ENCODE measurements around the gene PGGHG. TPM values are rescaled to one million over a fixed set of nuclear protein-coding genes. Genes with fewer than 3 reads are reported as not detected.

Gene PGGHG
- total RNA-seq (2014; rRNA removed; shearing (Covaris generic)): 18.8 and 20.4 TPM in 2 replicates

DNA sequence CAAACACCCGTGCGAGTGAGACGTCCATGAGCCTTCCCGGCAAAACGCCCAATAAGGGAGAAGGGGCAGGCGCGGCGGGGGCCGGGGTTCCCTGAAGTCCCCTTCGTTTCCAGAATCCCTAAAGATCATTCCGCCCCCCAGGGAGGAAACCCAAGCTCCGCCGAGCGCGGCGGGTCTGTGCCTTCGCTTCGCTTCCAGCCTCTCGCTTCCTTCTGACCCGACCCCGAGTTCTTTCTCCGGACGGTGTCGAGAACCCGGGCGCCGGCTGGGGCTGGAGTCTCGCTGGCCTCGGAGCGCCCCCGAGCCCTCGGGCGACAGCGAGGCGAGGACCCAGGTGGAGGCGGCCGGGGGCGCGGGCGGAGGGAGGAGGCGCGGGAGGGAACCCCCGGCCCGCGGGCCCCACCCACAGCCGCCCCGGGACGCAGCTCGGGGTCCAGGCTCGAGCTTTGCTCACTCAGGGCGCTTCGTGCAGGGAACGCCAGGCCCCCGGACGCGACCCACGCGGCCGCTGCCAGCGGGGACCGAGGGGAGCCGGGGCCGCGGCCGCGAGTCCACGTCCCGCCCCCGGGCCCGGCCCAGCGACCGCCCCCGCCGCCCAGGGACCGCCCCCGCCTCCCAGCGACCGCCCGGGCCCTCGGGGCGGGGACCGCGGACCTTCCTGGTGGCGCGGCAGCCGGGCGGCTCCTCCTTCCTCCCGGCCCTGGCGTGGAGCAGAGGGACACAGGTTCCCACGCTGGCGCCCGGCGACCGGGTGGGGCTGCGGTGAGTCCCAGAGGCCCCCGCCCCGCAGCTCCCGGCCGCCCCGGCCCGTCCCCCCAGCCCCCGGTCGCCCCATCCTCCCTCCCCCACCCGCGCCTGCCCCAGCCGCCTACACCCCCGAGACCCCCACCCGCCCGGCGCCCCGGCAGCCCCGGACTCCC lies at the start of gene PGGHG:
TSS of gene PGGHG (plus strand) at position 649 of the 920 bp plus-strand sequence. CDS start 691 bp downstream, outside the sequence.
- no peak for DNase-seq (ENCODE audit: low spot score)
- in situ Hi-C loops (cut with HindIII; ENCODE audit: low sequenced_read_pairs): no loop called here

DNA sequence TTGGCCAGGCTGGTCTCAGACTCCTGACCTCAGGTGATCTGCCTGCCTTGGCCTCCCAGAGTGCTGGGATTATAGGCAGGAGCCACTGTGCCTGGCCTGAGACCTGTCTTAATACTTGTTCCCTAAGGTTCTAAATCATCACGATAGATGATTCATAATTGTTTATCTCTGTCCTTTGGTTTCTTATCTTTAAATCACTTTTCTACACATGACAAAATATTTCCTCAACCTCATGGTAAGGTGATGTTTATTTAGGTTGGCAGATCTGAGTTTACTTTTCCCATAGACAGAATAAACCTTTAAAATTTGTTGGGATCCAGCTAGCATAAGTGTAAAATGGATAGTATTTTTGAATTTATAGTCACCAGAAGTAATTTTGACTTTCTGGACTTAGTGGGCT lies 48.6 kb upstream of the PGGHG start:
- no peak for DNase-seq (ENCODE audit: low spot score)
- in situ Hi-C loops (cut with HindIII; ENCODE audit: low sequenced_read_pairs): no loop called here

DNA sequence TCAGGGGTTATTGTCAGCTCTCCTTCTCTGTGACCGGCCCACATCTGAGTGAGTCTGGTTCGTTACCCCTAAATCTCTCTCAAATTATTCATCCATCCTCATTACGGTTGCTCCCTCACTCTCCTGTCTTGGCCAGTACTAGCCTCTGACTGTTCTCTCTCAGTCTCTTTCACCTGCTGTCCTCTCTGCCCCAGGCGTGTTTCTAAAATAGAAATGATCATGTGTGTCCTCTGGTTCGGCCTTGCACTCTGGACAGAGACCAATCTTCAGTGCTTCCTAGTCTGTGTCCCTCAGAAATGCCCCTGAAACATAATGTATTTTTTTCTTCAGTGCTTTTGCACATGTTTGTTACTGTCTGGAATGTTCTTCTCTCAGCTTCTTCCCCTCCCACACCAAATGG lies 47.3 kb upstream of the PGGHG start:
- in situ Hi-C loops (cut with HindIII; ENCODE audit: low sequenced_read_pairs): no loop called here

DNA sequence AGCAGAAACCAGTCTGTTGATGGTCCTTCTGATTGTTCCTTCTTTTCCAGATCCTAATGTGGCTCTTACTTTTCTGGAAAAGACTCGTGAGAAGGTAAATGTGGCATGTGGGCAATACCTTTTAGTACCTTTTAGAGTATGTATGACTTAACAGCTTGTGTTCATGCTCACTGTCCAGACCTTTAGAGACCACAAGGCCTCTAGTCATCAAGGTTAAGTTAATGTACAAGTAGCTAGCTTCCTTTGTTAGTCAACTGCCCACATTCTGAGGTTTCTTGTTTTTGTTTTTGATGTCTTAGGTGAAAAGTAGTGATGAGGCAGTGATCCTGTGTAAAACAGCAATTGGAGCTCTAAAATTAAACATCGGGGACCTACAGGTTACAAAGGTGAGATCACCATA lies 44.5 kb upstream of the PGGHG start:
- no peak for DNase-seq (ENCODE audit: low spot score)
- in situ Hi-C loops (cut with HindIII; ENCODE audit: low sequenced_read_pairs): no loop called here

More for the DNA sequence above, 47.3 kb upstream of the PGGHG start:
- no peak for DNase-seq (ENCODE audit: low spot score)

DNA sequence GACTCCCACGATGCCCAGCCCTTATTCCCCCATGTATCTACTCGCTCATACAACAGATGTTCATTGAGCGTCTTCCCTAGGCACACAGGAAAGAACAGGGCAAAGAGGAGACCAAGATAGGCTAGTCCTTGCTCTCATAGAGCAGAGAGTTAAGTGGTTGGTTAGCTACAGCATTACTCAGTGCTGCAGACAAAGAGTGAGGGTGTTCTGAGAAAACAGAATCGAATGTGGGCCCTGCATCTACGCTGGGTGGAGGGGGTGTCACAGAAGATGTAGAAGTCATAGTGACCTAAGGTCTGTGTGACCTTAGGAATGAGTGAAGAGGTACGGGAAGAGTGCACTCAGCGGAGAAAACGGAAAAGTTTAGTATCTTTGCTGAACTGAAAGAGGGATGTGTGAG lies 39.9 kb upstream of the PGGHG start:
- in situ Hi-C loops (cut with HindIII; ENCODE audit: low sequenced_read_pairs): no loop called here
- DNase-seq (ENCODE audit: low spot score): no peak

DNA sequence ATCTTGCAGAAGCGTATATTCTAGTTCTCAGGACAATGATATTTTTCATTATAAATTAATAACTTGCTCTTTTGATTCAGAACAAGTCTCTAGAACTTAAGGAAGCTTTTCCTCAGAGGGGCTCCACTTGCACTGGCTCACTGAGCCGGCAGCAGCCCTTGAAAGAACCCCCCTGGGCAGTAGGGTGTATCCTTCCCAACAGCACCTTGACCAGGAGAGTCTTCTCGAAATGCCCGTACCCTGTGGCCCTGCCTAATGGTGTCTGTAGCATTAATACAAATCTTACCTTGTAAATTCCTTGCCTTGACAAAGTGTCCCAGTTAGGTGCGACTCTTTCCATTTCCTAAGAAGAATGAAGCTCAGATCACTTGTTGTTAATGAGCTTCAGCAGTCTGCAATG lies 38.7 kb upstream of the PGGHG start:
- no peak for DNase-seq (ENCODE audit: low spot score)
- in situ Hi-C loops (cut with HindIII; ENCODE audit: low sequenced_read_pairs): loop anchor here (10.0 kb wide), 1 partner anchor 205 kb away; the partner anchor contains the start of gene PTDSS2

DNA sequence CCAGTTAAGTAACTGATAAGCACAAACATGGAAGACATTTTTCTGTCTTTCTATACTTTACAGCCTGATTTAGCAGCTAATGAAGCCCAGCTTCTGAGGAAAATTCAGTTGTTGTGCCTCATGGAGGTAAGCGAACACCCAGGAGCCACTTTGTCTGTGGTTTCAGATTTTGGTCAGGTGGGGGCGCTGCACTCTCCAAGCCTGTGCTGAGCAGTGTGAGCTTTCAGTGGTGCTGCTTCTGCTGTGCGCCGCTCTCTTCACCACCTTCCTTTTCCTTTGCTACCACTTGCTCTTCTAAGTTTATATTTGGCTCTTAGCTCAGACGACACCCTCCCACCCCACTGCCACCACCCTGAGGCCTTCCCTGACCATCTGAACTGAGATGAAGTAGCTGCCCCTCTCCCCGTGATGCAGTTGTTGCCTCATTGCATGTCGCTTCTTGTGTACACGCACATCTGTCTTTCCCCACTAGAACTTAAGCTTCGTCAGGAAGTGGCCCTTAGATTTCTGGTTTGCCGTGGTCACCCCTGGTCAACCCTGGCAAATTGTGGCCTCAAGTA lies 38.1 kb upstream of the PGGHG start:
- DNase-seq (ENCODE audit: low spot score): peak; percentile 30
- in situ Hi-C loops (cut with HindIII; ENCODE audit: low sequenced_read_pairs): loop anchor here (10.0 kb wide), 1 partner anchor 204 kb away; the partner anchor contains the start of gene PTDSS2

DNA sequence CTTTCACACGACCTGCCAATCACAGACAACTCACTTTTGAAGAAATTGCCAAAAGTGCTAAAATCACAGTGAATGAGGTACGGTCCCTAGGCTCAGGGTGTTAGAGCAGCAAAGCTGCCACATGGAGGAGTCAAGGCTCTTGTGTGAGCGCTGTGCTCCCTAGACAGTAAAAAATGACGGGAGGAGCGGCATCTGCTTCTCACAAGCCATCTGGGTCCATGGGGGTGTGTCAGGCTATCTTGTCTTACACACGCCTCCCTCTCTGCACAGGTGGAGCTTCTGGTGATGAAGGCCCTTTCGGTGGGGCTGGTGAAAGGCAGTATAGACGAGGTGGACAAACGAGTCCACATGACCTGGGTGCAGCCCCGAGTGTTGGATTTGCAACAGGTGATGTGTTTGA lies 37.4 kb upstream of the PGGHG start:
- DNase-seq (ENCODE audit: low spot score): no peak
- in situ Hi-C loops (cut with HindIII; ENCODE audit: low sequenced_read_pairs): loop anchor here (10.0 kb wide), 1 partner anchor 203 kb away; the partner anchor contains the start of gene PTDSS2

DNA sequence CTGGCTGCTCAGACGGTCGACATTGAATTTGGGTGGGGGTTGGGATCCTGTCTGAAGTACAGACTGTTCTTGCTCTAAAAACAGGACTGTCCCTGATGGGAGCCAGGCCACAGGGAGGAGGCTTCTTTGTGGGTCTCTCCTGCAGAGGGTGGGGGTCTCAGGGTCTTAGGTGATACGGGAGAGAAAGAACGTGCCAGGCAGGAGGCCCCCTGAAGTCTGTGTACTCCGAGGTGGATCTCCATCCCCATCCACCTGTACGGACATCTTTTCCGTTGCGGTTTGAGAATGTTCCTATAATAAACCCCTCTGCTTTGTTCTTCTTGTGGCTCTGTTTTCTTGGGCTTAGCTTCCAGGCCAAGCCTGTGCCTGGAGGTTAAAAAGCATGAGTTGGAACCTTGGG lies 36.3 kb upstream of the PGGHG start:
- DNase-seq (ENCODE audit: low spot score): no peak
- in situ Hi-C loops (cut with HindIII; ENCODE audit: low sequenced_read_pairs): loop anchor here (10.0 kb wide), 1 partner anchor 202 kb away; the partner anchor contains the start of gene PTDSS2

DNA sequence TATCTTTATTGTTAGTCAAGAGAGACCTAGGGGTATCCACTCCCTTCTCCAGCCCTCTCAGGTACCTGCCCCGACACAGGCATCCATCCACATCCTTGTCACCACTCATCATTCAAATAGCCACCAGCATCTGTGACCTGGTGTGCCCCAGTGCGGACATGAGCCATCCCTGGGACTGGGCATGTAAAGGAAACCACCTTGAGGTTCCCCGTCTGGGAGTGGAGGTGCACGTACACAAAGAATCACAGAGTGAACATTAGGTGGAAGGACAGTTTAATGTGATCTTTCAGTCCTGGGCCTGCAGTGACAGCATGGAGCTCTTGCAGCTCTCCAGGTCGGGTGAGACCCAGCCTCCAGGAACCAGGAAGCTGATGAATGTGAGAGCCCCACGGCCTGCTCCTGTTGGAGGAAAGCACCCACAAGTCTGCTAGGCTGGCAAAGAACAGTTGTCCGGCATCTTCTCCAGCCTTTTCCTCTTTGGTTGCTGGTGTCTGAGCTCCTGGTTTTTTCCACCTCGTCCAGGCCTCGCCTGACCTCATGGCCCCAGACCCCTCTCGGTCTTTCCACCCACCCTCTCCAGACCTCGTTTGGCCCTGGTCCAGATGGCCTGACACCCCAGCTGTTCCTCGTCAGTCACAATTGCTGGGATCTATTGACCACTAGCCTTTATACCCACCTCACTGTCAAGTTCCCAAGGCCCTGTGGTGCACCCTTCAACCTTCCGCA lies 35.6 kb upstream of the PGGHG start:
- in situ Hi-C loops (cut with HindIII; ENCODE audit: low sequenced_read_pairs): loop anchor here (10.0 kb wide), 1 partner anchor 201 kb away; the partner anchor contains the start of gene PTDSS2
- no peak for DNase-seq (ENCODE audit: low spot score)

DNA sequence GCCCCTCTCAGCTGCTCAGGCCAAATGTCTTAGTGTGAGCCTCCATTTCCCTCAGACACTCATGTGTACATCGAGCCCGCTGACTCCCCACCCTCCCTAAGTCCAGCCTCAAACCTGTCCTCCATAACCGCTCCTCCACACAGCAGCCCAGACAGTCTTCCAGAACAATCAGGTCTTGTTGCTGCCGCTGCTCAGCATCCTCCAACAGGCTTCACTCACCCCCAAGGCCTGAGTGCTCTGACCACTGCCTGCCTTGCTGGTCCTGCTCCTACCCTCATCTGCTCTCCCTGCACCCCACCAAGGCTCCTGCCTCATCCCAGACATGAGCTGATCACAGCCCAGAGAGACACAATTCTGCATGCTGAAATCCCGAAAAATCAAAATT lies 35.0 kb upstream of the PGGHG start:
- DNase-seq (ENCODE audit: low spot score): no peak
- in situ Hi-C loops (cut with HindIII; ENCODE audit: low sequenced_read_pairs): loop anchor here (10.0 kb wide), 1 partner anchor 201 kb away; the partner anchor contains the start of gene PTDSS2

DNA sequence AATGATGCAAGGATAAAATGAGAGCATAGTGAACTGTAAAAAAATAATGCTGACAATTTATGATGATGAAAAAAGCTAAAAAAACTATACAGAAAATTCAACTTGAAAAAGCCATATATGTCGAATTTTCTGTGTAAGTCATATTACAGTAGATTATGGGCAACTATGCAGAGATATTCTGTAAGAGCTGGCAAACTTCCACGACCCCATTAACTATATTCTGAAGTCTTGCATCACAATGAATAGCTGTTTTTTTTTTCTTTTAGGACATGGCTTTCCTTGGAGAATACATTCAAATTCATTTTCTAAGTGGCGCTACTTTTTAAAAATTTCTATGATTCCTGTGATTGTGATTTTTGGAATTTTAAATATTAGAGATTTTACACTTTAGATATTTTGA lies 33.8 kb upstream of the PGGHG start:
- in situ Hi-C loops (cut with HindIII; ENCODE audit: low sequenced_read_pairs): loop anchor here (10.0 kb wide), 1 partner anchor 200 kb away; the partner anchor contains the start of gene PTDSS2
- no peak for DNase-seq (ENCODE audit: low spot score)

DNA sequence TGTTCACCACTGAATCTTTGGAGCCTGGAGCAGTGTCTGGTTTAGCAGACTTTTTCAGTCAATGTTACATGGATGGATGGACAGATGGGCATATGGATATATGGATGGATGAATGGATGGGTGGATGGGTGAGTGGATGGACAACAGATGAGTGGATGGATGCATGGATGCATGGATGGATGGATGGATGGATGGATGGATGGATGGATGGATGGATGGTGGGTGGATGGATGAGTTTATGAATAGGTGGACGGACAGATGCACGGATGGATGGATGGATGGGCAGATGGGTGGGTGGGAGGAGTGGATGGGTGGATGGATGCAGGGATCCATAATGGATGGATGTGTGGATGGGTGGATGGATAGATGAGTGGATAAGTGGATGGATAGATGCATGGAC lies 33.1 kb upstream of the PGGHG start:
- in situ Hi-C loops (cut with HindIII; ENCODE audit: low sequenced_read_pairs): loop anchor here (10.0 kb wide), 1 partner anchor 199 kb away; the partner anchor contains the start of gene PTDSS2
- DNase-seq (ENCODE audit: low spot score): no peak

DNA sequence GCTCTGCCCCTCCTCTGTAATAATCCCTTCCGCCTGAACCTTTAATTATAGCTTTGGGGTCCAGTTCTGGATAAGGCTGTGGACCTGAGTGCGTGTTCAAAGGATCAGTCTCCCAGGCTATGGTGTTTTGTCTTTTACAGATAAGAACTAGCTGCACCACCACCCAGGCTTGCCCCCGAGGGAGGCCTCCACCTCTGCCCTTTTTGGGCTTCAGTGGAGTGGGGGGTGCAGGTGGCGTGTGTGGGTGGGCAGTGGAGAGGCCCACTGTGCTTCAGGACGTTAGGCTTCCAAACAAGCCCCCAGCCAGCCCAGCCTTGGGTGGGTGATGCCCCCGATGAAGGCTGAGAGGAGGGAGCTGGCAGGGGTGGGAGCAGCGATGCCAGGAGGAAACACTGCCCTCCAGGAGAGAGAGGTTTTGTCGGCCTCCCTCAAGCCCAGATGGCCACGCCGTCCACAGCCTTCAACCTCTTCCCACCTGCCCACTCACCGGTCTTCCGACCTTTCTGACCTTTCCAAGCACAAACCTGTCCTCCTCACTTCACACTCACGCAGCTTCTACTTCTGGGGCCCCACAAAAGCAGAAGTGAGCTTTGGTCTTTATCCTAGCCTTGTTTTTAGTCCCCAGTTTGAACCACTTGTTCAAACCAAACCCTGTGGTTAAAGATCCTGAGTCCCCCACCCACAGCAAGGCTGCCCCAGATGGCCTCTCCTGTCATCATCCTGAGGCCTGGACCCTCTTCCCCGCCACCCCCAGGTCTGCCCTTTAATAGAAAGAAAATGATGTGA lies 31.8 kb upstream of the PGGHG start:
- in situ Hi-C loops (cut with HindIII; ENCODE audit: low sequenced_read_pairs): loop anchor here (10.0 kb wide), 1 partner anchor 198 kb away; the partner anchor contains the start of gene PTDSS2
- no peak for DNase-seq (ENCODE audit: low spot score)

DNA sequence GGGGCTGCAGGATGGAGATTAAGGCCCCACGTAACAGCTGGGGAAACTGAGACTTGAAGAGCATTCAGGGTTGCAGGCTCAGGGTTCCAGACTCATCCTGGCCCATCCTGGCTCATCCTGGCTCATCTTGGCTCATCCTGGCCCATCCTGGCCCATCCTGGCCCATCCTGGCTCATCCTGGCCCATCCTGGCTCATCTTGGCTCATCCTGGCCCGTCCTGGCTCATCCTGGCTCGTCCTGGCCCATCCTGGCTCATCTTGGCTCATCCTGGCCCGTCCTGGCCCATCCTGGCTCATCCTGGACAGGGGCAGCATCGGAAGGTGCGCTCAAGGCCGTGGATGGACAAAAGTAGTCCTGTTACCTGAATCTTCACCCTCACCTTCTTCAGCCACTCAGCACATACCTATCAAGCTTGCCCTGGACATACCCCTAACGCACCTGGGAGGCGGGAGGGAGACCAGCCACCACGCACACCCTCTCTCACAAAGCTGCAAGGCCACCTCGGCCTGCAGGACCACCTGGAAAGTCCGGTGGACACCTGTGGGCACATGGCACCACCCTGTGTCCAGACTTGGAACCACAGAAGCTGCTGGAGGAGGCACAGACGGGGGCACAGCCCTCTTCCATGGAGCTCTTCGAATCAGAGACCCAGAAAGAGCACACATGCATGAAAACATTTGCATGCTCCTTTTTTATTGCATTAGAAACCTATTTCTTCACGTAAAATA lies 31.0 kb upstream of the PGGHG start:
- in situ Hi-C loops (cut with HindIII; ENCODE audit: low sequenced_read_pairs): loop anchor here (10.0 kb wide), 1 partner anchor 197 kb away; the partner anchor contains the start of gene PTDSS2
- DNase-seq (ENCODE audit: low spot score): no peak

DNA sequence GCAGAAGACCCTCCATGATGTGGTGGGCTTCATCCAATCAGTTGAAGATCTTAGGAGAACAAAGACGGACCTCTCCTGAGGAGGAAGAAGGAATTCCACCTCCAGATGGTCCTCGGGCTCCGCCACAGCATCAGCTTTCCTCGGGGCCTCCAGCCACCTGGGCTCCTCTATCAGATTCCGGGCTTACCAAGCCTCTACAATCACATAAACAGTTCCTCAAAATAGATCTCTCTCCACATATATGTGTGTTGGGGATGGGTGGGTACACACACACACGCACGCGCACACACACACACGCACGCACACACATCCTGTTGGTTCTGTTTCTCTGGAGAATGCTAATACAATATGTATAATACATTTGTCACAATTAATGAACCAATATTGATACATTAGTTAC lies 29.5 kb upstream of the PGGHG start:
- DNase-seq (ENCODE audit: low spot score): no peak
- in situ Hi-C loops (cut with HindIII; ENCODE audit: low sequenced_read_pairs): loop anchor here (10.0 kb wide), 1 partner anchor 195 kb away; the partner anchor contains the start of gene PTDSS2

DNA sequence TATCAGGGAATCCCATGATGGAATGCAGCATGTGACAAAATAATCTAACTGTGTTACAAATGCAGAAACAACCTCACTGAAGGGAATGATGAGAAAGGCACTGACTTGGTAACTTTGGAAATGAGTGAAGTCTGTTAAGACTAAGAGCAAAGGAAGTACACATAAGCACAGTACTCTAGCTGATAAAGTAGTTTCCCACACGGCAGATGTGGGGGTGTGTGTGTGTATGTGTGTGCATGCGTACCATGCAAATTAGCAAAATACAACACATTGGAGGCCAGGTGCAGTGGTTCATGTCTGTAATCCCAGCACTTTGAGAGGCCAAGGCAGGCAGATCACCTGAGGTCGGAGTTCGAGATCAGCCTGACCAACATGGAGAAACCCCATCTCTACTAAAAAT lies 27.3 kb upstream of the PGGHG start:
- in situ Hi-C loops (cut with HindIII; ENCODE audit: low sequenced_read_pairs): no loop called here
- no peak for DNase-seq (ENCODE audit: low spot score)
